Activated CD8-positive, alpha-beta memory T cell treated with anti-CD3 and anti-CD28 coated beads for 24 hours (primary cell): Measurements from ENCODE around the gene KRT81.
A peak's percentile ranks its signal among the peaks of the same experiment; 100 is the strongest.
"Not testable (repeated sequence)": the region's sequence is repeated elsewhere in the genome, so short reads cannot be mapped to it uniquely, and the experiment has no call there.

ENCODE experiments used
- DNase-seq: peaks from one replicate; pipeline ENCODE4 v3.0.0-alpha.2; 2020

The KRT81 gene

DNA sequence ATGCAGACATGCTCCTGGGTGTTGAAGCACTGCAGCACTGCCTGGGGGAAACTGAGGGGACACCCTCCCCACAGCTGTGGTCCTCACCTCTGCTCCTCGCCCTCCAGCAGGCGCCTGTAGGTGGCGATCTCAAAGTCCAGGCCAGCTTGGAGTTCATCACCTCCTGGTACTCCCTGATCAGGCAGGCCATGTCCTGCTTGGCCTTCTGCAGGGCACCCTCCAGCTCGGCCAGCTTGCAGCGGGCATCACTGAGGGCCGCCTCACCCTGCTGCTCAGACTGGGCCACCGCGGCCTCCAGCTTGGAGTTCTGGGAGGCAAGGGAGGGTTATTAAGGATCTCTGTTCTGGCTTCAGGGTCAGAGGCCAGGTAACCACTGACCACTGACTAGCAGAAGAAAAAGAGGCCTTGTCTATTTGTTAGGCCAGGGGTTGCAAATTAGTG, 39.1 kb downstream of the KRT81 start:
- DNase-seq, result not testable (repeated sequence)

DNA sequence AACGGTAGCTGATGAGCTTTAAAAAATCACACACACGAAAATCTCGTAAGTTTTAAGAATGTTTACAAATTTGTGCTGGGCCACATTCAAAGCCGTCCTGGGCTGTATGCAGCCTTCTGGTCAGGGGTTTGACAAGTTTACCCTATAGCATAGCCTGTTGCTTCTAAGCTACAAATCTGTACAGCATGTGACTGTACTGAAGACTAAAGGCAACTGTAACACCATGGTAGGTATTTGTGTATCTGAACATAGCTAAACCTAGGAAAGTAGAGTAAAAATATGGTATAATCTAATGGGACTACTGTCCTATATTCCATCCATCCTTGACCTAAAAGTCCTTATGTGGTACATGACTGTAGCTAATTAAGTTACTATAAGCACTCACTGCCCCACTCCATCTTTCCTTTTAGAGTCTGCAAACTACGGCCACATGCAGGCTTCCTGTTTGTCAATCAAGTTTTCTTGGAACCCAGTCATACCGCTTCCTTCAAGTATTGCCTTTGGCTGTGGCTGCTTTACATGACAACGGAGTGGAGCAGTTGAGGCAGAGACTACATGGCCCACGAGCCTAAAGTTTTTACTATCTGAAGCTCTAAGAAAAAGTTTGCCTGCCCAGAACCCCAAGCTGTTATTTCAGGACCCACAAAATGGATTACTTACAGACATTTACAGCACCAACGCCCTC, 39.8 kb downstream of the KRT81 start:
- no peak for DNase-seq

DNA sequence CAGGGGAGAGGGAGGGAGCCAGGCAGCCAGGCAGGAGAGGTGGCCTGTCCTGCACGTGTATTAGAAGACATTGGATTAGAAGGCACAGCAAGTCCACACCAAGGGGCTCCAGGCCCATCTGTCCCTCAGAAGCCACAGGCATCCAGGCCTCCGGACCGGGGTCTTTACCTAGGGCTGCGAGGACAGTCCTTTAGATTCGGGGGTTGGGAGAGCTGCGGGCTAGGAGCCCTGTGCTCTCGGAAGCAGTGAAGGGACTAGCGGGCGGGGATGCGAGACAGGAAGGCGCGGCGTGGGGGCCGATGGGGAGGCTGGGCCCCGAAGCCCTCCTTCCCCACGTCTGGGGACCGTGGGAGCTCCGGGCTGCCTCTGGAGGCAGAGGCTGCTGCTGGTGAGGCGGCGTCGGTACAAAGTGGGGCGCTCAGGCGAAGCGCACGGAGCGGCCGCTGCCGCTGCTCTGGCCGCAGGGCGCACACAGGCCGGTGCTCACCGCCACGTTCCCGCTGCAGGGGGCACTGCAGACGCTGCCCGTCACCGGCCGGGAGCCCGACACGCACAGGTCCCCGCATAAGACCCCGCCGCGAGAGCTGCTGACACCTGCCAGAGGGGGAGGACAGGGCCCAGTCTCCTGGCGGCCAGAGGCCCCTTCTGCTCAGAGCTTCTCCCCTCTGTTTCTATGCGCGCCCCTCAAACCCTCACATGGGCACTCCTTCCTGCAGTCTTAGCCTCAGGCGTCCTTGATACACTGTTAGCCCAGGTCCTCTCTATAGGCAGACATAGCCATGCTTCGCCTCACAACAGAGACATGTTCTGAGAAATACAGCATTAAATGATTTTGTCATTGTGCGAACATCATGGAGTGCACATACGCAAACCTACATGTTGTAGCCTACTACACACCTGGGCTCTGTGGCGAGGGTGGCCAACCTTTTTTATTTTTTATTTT, 41.0 kb downstream of the KRT81 start:
- no peak for DNase-seq

DNA sequence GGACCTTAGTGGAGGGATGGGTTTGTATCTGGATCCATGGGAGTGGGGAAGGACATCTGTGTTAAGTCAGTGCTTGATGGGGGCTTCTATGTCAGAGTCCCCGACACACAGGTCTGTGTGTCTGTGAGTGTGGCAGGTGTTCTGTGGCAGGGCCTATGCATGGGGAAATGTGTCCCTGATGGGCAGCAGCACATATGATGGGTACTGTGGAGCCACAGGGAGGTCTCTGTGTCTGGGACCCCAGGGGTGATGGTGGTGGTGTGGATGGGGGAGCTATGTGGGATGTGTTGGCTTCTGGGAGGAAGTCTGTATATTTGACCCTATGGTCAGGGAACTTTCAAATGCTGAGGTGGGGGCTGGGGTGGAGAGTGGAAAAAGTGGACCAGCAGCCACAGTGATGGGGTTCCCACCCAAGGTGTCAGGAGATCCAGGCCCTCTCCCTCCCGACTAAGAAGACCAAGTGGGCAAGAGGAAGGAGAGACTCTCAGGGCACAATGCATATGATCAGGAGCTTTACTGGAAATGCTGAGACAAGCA, 41.8 kb downstream of the KRT81 start:
- no peak for DNase-seq

DNA sequence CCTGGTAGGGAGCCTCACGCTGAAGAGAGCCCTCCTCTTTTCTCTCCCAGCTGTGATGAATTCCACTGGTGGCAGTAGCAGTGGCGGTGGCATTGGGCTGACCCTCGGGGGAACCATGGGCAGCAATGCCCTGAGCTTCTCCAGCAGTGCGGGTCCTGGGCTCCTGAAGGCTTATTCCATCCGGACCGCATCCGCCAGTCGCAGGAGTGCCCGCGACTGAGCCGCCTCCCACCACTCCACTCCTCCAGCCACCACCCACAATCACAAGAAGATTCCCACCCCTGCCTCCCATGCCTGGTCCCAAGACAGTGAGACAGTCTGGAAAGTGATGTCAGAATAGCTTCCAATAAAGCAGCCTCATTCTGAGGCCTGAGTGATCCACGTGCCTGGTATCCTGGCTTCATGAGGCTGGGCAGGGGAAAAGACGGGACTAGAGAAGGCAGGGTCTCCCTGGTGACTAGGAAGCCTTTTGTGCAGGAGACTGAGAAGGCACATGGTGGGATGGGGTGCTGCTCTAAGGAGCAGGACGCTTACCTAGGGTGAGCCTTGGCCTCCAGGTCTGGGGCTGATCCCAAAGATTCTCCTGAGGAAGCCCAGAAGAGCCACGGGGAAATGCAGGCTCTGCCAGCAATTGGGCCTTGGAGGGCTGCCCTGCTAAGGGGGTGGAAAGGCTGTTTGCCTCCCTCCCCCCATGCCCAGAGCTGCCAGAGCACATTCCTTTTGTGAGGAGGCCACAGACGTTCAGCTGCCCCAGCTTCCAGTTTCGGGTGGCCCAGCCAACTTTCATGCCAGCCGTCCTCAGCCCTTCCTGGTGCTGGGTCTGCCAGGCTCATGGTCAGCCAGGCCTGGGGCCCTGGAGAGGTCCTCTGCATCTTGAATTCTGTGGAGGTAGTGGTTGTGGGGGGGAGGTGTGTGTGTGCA, 42.5 kb downstream of the KRT81 start:
- no peak for DNase-seq

DNA sequence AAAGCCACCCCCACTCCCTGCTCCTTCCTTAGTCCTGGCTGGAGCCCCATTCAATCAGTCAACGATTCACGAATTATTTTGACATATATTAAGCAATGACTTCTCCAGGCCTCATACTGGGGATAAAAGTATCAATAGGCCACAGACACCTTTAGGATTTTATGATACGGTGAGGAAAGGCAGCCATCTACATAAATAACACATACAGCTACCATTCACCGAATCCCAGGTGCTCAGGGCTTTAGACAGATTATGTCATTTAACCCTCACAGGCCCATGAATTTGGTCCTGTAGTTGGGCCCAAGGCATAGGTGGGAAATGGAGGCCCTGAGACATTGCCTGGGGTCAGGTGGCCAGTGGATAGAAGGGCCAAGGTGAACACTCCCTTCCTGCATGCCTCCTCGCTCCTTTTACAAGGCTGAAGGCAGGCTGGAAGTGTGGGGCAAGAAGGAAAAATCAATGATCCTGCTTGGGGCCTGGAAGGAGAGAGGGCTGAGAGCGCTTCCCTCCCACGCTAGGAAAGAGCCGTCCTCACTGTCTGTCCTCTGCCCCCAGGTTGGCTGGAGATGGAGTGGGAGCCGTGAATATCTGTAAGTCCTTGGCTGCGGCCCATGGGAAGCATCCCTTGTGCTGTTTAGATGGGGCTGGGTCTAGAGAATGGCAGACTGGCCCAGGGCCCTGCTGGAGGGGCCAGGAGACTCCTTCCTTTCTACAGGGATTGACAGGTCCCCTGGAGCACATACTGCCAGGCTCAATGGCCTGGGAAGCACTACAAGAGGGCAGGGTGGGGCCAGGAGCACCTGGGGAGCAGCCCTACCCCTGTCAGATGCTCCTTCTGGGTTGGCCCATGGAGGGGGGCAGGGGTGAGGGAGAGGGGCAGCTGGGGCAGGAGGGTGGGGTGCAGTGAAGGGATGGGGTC, 43.5 kb downstream of the KRT81 start:
- DNase-seq, result no peak

DNA sequence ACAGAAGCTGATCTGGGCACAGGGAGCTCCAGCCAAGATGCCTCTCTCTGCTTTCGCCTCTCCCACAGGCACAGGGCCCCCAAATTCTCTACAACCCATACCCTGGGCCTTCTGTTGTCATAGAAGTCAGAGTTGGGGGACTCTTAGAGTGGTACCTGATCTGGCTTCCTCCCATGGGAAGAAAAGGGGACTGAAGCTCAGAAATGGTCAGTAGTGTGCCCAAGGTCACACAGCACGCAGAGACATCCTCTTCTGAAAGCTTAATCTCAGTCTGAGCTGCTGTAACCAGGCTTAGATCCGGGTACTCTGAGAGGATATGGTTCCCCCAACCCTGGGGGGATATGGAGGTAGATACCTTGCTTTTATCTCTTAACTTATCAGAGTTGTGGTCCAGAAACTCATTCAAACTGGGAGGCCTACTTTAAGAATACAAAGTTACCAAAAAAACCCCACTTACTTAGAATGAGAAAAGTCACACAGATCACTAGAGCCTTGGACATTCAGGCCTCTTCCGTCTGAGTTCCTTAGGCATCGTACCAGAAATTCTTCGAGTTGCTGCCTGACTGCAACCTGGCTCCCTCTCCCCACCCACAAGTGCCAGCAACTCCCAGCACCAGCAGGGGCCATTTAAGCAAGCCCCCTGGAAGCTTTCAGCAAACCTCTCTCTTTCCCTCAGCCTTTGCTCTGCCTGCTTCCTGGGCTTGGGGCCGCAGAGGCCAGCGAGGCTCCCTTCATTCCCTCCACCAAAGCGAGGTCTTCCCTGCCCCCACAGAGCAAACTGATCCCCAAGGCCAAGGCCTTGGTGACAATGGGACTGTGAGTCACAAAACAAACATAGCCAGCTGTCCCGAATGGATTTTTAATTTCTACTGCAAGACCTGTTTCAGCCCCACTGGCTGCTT, 44.4 kb downstream of the KRT81 start:
- DNase-seq, result no peak

DNA sequence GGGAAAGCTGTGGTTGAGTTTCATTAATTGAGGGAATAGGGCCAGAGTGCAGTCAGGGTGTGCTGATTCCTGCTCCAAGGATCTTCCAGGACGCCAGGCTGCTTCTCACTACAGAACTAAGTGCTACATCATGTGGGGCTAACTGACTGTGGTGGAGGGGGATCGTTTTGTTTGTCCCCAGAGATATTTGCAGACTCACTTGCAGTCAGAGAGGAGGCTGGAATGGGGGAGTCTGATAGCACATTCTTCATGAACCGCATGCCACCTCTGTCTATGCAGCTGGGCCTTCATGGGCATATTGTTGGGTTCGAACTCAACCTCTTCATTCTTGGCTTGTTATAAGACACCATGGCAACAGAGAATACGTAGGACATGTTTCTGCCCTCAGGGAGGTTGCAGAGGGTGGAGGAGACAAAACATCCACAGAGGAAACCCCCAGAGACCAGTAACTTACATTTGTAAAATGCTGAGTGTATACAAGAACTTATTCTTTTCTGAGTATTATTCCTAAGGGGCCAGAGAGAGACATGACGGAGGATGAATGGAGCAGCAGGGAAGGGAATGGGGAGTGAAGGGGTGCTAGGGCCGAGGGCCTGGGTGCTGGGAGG, 45.3 kb downstream of the KRT81 start:
- DNase-seq, result no peak

DNA sequence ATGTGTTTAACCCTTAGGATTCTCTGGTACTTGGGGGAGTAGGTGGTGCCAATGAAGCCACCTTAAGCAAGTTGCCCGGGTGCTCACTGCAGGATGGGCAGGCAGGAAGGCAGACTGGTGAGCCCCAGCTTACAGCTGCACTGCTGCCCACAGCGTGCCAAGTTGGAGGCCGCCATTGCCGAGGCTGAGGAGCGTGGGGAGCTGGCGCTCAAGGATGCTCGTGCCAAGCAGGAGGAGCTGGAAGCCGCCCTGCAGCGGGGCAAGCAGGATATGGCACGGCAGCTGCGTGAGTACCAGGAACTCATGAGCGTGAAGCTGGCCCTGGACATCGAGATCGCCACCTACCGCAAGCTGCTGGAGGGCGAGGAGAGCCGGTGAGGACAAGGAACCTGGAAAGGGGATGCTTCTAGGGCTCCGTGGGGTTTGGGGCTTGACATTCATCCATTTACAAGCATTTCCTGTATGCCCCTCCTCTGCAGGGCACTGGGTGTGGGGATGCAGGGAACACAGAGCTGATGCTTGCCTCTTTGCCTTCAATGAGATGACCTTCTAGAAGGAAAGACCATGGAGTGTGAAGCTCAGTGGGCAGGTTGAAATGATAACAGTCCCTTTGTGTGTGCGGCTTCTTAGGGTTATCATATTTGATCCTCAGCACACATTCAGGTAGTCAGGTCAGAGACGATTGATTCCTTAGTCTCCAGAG, 45.9 kb downstream of the KRT81 start:
- DNase-seq, result no peak

DNA sequence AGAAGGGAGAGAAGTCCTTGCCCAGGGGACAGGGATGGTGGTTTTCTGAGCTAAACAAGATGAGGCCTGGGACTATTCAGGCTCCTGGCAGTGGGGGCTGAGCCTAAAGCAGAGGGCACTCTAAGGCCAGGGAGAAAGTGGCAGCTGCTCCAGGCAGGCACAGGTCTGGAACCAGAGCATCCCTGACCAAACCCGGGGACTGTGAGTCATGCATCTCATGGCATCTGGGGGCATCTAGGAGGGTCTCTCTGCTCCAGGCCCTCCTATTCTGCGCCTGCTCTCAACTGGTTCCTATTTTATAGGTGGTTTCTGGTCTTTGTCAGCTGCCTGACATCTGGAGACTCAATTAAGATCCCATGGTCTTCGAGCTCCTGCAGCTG, 46.7 kb downstream of the KRT81 start:
- DNase-seq, result no peak

DNA sequence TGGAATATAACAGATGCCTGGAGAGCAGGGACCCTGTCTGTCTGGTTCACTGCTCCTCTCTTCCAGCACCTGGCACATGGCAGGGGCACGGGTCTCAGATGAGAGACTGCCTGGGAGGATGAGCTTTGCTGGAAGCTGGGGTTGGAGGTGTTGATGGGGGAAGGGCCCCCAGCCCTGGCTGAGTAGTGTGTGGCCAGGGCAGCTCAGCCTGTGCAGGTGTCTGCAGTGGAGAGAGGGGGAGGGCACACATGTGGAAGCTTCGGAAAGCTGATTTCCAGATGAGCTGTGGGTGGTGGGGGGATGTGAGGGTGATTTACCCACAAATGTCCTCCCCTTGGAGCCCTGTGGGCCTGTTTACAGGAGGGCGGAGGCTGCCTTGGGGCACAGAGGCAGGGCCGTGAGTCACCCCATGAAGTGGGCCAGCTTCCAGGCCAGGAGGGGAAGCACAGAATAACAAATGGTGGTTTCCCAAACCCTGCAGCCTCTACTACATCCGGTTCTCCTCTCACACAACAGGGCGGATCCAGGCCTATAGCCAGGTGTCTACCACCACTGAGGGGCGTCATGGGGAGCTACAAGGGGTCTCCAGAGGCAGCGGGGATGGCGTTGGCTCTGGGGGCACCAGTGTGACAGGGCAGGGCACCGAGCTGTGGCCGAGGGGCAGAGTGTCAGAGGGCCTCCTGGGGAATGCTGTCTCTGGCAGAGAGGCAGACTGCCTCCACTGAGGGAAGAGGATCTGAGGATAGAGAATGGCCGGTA, 47.3 kb downstream of the KRT81 start:
- DNase-seq, result peak; percentile 79

DNA sequence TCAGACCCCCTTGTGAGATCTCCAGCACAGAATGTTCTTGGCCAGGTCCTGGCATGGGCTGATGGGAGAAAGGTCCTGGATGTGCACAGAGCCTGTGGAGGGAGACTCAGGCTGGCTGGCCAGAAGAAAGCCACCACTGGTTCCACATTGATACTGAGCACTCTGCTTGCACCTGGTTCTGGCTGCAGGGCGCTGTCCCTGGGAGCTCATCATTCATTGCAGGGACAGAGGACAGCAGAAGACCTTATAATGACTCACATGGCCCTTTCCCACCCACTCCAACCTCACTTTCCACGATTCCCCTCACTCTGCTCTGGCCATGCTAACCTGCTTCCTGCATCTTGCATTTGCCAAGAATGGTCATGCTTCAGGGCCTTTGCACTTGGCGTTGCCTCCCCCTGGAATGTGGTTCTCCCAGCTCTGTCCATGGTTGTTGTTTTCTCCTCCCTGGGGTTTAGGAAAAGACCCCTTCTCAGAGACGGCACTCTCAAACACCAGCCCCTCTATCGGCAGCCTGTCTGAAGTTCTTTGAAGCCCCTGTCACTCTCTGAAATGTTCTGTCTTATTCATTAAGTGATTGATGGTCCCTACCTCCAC, 48.0 kb downstream of the KRT81 start:
- DNase-seq, result no peak

DNA sequence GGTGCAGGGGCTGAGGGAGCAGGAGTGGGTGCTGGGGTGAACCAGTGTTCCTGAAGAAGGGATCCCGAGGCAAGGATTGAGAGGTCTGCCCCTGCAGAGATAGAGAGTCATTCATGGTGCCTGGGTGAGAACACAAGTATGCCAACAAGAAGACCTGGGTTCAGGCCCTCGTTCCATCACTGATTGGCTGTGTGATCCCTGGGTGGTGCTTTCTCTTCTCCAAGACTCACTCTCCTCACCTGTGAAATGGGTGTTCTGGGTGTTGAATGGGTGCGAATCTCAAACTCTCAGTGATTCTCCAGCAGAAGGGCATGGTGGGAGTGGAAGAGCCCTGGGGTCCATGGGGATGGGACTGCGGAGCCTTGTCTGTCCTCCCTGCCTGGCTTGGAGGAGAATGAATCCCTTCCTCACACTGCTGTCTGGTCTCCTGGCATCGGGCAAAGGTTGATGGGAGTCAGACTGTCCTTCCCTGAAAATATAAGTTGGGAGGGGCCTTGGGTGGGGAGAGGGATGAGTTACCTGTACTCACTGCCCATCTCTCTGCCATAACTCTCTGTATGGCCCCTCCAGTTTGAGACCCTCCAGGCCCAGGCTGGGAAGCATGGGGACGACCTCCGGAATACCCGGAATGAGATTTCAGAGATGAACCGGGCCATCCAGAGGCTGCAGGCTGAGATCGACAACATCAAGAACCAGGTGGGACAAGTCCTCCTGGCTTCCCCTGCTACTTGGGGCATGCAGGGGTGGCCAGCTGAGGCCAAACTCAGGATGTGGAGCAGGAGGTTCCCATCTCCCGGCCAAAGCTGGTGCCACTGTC, 48.7 kb downstream of the KRT81 start:
- DNase-seq, result no peak

DNA sequence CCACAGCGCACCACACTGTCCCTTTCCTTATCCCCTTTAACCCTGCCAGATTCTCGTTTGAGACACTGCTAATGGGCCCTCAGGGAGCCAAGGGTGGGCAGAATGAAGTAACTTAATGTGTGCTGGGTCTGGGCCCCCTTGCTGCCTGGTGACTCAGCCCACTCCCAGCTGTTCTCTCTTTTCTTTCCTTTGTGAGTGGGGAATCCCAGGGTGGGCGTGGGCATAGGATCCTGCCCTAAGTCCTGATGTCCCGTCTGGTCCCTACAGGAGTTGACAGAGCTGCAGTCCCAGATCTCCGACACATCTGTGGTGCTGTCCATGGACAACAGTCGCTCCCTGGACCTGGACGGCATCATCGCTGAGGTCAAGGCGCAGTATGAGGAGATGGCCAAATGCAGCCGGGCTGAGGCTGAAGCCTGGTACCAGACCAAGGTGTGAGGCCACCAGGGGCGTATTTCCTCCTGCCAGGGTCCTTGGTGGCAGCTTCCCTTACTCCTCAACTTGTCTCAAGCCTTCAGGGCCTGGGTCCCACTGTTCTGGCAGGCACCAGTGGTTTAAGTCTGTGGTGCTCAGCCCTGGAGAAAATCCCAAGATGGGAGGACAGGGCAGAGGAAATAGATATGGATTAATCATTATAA, 50.0 kb downstream of the KRT81 start:
- no peak for DNase-seq

DNA sequence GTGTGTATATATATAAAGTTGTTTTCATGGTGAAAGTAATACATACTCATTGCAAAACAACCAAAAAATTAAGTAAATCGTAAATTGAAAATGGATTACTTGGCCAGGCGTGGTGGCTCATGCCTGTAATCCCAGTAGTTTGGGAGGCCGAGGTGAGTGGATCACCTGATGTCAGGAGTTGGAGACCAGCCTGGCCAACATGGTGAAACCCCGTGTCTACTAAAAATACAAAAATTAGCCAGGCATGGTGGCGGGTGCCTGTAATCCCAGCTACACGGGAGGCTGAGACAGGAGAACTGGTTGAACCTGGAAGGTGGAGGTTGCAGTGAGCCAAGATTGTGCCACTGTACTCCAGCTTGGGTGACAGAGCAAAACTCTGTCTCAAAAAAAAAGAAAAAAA, 51.1 kb downstream of the KRT81 start:
- DNase-seq, result not testable (repeated sequence)

DNA sequence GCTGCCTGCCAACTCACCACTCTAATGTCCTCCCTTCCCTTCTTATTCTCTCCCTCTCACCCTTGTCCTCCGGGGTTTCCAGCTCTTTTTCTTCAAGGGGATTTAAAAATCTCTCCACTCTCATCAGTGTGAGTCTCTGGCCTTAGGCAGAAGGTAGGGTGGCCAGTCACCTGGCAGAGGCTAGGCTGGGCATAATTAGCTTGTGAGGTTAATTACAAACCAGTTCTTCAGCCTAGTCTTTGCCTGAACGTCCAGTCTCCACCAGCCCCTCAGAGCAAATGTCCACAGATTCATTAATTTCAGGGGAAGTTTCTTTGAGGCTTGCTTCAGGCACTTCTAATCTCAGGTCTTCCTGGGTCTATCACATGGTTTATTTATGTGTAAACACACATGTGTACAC, 51.6 kb downstream of the KRT81 start:
- no peak for DNase-seq
